Measurements from ENCODE around the gene COX4I1. TPM values are rescaled to one million over a fixed set of nuclear protein-coding genes. Genes with fewer than 3 reads are reported as not detected.

The COX4I1 gene
- total RNA-seq, 1 donor from 2014 or later, result 346 TPM

GRCh38 chr16:85856079-85856478 is 56.6 kb downstream of the COX4I1 start:
- H3K27me3 Mint-ChIP-seq (ENCODE audit: low read depth), result peaks cover 14% of the 10 kb centered on the region
- no peak for TF ChIP-seq CTCF (IDR thresholded peaks at IDR 0.05; ENCODE audit: unreplicated experiment)
- no peaks in the 10 kb centered on the region for H3K9me3 Mint-ChIP-seq
- H3K36me3 Mint-ChIP-seq, result no peaks in the 10 kb centered on the region
- peaks cover 9% of the 10 kb centered on the region for H3K4me1 Mint-ChIP-seq
- H3K27ac Mint-ChIP-seq, result no peak overlapping the region
- no peak overlapping the region for H3K4me3 Mint-ChIP-seq
- DNase-seq (ENCODE audit: low spot score in 2 of 2, unreplicated experiment in 2 of 2), result no peak

- no peak for TF ChIP-seq CTCF (IDR thresholded peaks at IDR 0.05; ENCODE audit: unreplicated experiment)
- no peaks in the 10 kb centered on the region for H3K36me3 Mint-ChIP-seq
- peaks cover 4% of the 10 kb centered on the region for H3K4me1 Mint-ChIP-seq
- no peak overlapping the region for H3K4me3 Mint-ChIP-seq
- H3K9me3 Mint-ChIP-seq, result no peaks in the 10 kb centered on the region
- H3K27me3 Mint-ChIP-seq (ENCODE audit: low read depth), result peaks cover 14% of the 10 kb centered on the region
- H3K27ac Mint-ChIP-seq, result no peak overlapping the region
- no peak for DNase-seq (ENCODE audit: low spot score in 2 of 2, unreplicated experiment in 2 of 2)
Measured at GRCh38 chr16:85856585-85856984, 57.1 kb downstream of the COX4I1 start.

Other genes starting within 250 kb of the COX4I1 start
- 193 to 218 TPM (median 208 TPM) in 3 replicates for gene GSE1, start 186.4 kb upstream of the COX4I1 start, total RNA-seq
- gene GINS2, start 110.7 kb upstream of the COX4I1 start, total RNA-seq, result 13.4 to 15.3 TPM (median 14.8 TPM) in 3 replicates
- 11.2 to 12.1 TPM (median 12.0 TPM) in 3 replicates for gene C16orf74, start 48.6 kb upstream of the COX4I1 start, total RNA-seq
- 28.7 to 32.3 TPM (median 31.6 TPM) in 3 replicates for gene EMC8, start 151 bp upstream of the COX4I1 start, total RNA-seq
- gene IRF8, start 99.5 kb downstream of the COX4I1 start, total RNA-seq, result 5.8 to 7.8 TPM (median 5.8 TPM) in 3 replicates

Measured in mesothelial cell of epicardium (in vitro differentiated cells).